OCI-LY1 (cell line): ENCODE measurements around the gene ATP7B.

Source experiments
- H2AFZ ChIP-seq: fragments of 200-600 bp; sonication (generic), shearing (Covaris generic); 2 replicates; pipeline ENCODE4 v1.6.0; 2014; ENCODE audit warnings: antibody characterized with exemption, mild to moderate bottlenecking, low read length
- H3F3A ChIP-seq: fragments of 200-600 bp; sonication (generic), shearing (Covaris generic); 2 replicates; pipeline ENCODE4 v1.6.0; 2014; ENCODE audit warnings: mild to moderate bottlenecking, antibody characterized with exemption, low read length, moderate library complexity; ENCODE audit not compliant: insufficient read depth
- H3K27ac ChIP-seq: fragments of 200-600 bp; sonication (generic); 2 replicates; pipeline ENCODE4 v1.5.1; 2014; ENCODE audit warnings: low read length, mixed run types, mild to moderate bottlenecking, low read depth; ENCODE audit not compliant: poor library complexity, severe bottlenecking
- H3K27me3 ChIP-seq: fragments of 200-600 bp; sonication (generic); 2 replicates; pipeline ENCODE4 v1.6.0; 2014; ENCODE audit warnings: antibody characterized with exemption, mild to moderate bottlenecking, low read length, moderate library complexity; ENCODE audit not compliant: insufficient read depth
- H3K36me3 ChIP-seq: fragments of 200-600 bp; sonication (generic); 2 replicates; pipeline ENCODE4 v1.6.1; 2014; ENCODE audit warnings: mild to moderate bottlenecking, antibody characterized with exemption, low read length, moderate library complexity, mixed read lengths; ENCODE audit not compliant: insufficient read depth
- H3K4me1 ChIP-seq: fragments of 200-600 bp; sonication (generic); 2 replicates; pipeline ENCODE4 v1.5.1; 2014; ENCODE audit warnings: mild to moderate bottlenecking, low read length, moderate library complexity; ENCODE audit not compliant: insufficient read depth, severe bottlenecking
- H3K4me2 ChIP-seq: fragments of 200-600 bp; sonication (generic), shearing (Covaris generic); 2 replicates; pipeline ENCODE4 v1.6.1; 2014; ENCODE audit warnings: low read length
- H3K4me3 ChIP-seq: fragments of 200-600 bp; sonication (generic); 2 replicates; pipeline ENCODE4 v1.5.1; 2014; ENCODE audit warnings: low read length, low read depth, mild to moderate bottlenecking, mixed read lengths; ENCODE audit not compliant: poor library complexity, severe bottlenecking
- H3K79me2 ChIP-seq: fragments of 200-600 bp; shearing (Covaris generic); 2 replicates; pipeline ENCODE4 v1.6.1; 2016; ENCODE audit warnings: mixed run types, low read length, mixed read lengths; ENCODE audit not compliant: insufficient read depth
- H3K9ac ChIP-seq: fragments of 200-600 bp; sonication (generic), shearing (Covaris generic); 2 replicates; pipeline ENCODE4 v1.6.1; 2014; ENCODE audit warnings: mild to moderate bottlenecking, low read length, mixed read lengths
- H3K9me2 ChIP-seq: fragments of 200-600 bp; sonication (generic), shearing (Covaris generic); 2 replicates; pipeline ENCODE4 v1.6.1; 2014; ENCODE audit warnings: low read depth, mild to moderate bottlenecking, low read length, mixed read lengths
- H3K9me3 ChIP-seq: fragments of 200-600 bp; shearing (Covaris generic); 2 replicates; pipeline ENCODE4 v1.6.1; 2014; ENCODE audit warnings: low read length, mixed read lengths
- H4K20me1 ChIP-seq: fragments of 200-600 bp; sonication (generic), shearing (Covaris generic); 2 replicates; pipeline ENCODE4 v1.6.0; 2016; ENCODE audit warnings: mild to moderate bottlenecking, low read length; ENCODE audit not compliant: insufficient read depth
- EZH2 ChIP-seq: fragments of 200-600 bp; sonication (generic), shearing (Covaris generic); IDR thresholded peaks from 2 replicates; pipeline ENCODE4 v1.8.0; 2017; ENCODE audit warnings: borderline replicate concordance, mixed run types, mild to moderate bottlenecking, antibody characterized with exemption, low read length, moderate library complexity, mixed read lengths
- TF ChIP-seq, protein P1 (sequence below): fragments of 200-600 bp; sonication (generic), shearing (Covaris generic); IDR thresholded peaks from 2 replicates; pipeline ENCODE4 v1.5.1; 2017; ENCODE audit warnings: mild to moderate bottlenecking, antibody characterized with exemption, low read length, moderate library complexity, mixed read lengths

Gene ATP7B

DNA sequence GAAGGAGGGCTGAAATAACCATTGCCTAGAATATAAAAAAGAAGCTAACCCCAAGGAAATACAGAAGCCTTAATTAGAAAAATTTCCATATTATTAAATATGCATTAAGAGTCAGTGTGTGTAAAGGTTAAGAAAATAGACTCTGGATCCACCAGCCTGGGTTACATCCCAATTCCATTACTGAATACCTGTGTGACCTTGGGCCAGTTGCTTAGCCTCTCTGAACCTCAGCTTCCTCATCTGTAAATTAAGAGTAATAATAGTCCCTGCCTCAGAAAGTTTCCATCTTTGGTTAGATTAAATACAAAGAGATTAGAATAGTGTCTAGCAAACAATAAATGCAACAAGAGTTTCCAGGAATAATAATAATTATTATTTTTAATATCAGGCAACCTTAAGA is 54.5 kb downstream of the ATP7B start:
- Histone ChIP-seq H3K36me3 (no peaks in the 10 kb centered on the region), H3F3A (no peaks in the 10 kb centered on the region), H3K79me2 (no peaks in the 10 kb centered on the region), H2AFZ (no peak overlapping the region), H3K4me2 (no peak overlapping the region), H3K9ac (no peak overlapping the region), H3K9me3 (no peaks in the 10 kb centered on the region), H4K20me1 (no peaks in the 10 kb centered on the region), H3K27ac (no peak overlapping the region), H3K4me1 (no peaks in the 10 kb centered on the region), H3K9me2 (no peaks in the 10 kb centered on the region), H3K27me3 (no peaks in the 10 kb centered on the region), H3K4me3 (no peak overlapping the region)
- no peak for TF ChIP-seq EZH2
- TF ChIP-seq, protein P1, sequence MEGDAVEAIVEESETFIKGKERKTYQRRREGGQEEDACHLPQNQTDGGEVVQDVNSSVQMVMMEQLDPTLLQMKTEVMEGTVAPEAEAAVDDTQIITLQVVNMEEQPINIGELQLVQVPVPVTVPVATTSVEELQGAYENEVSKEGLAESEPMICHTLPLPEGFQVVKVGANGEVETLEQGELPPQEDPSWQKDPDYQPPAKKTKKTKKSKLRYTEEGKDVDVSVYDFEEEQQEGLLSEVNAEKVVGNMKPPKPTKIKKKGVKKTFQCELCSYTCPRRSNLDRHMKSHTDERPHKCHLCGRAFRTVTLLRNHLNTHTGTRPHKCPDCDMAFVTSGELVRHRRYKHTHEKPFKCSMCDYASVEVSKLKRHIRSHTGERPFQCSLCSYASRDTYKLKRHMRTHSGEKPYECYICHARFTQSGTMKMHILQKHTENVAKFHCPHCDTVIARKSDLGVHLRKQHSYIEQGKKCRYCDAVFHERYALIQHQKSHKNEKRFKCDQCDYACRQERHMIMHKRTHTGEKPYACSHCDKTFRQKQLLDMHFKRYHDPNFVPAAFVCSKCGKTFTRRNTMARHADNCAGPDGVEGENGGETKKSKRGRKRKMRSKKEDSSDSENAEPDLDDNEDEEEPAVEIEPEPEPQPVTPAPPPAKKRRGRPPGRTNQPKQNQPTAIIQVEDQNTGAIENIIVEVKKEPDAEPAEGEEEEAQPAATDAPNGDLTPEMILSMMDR: no peak

DNA sequence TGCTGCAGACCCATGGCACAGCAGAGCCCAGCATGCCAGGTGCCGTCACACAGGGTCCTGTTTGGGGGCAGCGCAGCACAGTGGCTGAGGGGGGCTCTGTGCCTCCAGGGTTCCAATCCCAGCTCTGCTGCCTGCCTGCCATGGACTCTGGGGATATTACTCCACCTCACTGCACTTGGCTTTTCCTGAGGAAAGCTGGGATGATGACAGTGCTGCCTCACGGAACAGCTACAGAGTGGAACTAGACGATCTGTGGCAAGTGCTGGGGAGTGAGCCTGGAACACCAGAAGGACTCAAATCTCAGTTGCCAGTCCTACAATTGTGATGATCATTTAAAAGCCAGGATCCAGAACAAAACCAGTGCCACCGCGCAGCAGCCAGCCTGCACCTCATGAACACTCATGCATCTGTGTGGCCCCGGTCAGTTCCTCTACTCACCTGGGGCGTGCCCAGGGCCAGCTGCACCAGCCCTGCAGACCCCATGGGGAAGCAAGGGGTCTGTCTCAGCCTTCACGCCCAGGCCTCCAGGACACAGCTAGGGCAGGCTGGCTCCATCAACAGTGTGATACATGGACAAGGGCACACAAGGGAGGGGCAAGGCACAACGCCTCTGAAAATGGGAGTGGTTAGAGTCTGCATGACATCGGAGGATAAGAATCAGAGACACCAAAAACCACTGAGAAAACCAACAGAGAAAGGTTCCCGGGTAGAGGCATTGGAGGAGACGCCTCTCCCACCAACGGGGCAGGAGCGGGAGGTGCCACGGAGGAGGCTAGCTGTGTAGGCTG is 55.2 kb downstream of the ATP7B start:
- Histone ChIP-seq H4K20me1 (no peaks in the 10 kb centered on the region), H3K9me3 (no peaks in the 10 kb centered on the region), H3K4me1 (no peaks in the 10 kb centered on the region), H3K4me3 (no peak overlapping the region), H3F3A (no peaks in the 10 kb centered on the region), H3K79me2 (no peaks in the 10 kb centered on the region), H3K27ac (no peak overlapping the region), H3K4me2 (no peak overlapping the region), H3K27me3 (peaks cover 2% of the 10 kb centered on the region; the same call in 1 of the 2 replicates), H3K9ac (no peak overlapping the region), H2AFZ (no peak overlapping the region), H3K36me3 (no peaks in the 10 kb centered on the region), H3K9me2 (no peaks in the 10 kb centered on the region)
- TF ChIP-seq, protein P1: no peak
- TF ChIP-seq EZH2: no peak

DNA sequence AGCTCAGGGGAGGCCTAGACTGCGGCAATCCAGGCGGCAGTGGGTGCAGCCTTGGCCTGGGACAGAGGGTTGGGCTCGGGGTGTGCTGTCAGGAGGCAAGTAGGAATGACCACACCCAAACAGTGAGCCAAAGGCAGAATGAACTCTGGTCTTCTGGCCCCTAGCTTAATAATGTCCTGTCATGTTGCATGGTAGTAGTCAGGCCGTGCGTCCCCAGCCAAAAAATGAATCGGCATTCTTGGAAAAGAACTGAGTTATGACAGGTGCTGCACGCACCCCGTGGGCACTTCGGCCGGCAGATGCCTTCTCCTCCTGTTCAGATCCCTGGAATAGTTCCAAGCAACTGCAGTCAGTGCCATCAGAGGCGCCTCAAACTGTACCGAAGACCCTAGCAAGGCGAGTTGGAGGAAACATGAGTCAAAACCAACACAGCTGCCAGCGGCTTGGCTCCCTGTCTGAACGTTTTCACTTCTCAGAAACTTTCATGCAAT is 55.9 kb downstream of the ATP7B start:
- no peaks in the 10 kb centered on the region for H3K9me3 ChIP-seq
- TF ChIP-seq, protein P1: no peak
- TF ChIP-seq EZH2: no peak
- no peaks in the 10 kb centered on the region for H3K4me1 ChIP-seq
- H3K4me3 ChIP-seq: no peak overlapping the region
- no peak overlapping the region for H3K27ac ChIP-seq
- H3K9ac ChIP-seq: no peak overlapping the region
- no peaks in the 10 kb centered on the region for H3K36me3 ChIP-seq
- H2AFZ ChIP-seq: no peak overlapping the region
- no peak overlapping the region for H3K4me2 ChIP-seq
- no peaks in the 10 kb centered on the region for H3K79me2 ChIP-seq
- no peaks in the 10 kb centered on the region for H3K9me2 ChIP-seq
- peaks cover 4% of the 10 kb centered on the region; the same call in 1 of the 2 replicates for H3K27me3 ChIP-seq
- no peaks in the 10 kb centered on the region for H4K20me1 ChIP-seq
- H3F3A ChIP-seq: no peaks in the 10 kb centered on the region
